ENCODE results near the gene SQSTM1.

DNA sequence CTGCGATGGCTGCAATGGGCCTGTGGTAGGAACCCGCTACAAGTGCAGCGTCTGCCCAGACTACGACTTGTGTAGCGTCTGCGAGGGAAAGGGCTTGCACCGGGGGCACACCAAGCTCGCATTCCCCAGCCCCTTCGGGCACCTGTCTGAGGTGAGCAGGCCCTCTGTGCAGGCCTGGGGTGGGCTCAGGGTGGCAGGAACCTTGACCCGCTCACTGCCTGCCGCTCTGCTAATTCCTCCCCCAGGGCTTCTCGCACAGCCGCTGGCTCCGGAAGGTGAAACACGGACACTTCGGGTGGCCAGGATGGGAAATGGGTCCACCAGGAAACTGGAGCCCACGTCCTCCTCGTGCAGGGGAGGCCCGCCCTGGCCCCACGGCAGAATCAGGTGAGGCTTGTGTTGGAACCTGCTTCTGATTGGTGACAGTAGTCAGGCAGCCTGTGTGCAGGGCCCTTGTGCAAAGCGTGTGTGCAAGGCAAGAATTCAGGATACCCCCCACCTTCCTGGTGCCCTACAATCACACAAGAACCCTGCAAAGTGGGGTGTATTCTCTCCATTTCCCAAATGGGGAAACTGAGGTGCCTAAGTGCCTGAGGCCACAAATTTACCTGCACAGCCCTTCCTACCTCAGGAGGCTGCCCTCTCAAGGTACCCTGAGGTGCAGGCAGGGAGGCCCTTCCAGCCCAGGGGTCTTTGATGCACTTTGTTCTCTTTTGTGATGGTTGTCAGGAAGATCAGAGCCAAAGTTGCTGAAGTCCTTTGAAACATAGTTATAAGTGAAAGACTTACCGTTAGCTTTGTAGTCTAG, 3.4 kb downstream of the SQSTM1 start:
- TF ChIP-seq, protein P1, sequence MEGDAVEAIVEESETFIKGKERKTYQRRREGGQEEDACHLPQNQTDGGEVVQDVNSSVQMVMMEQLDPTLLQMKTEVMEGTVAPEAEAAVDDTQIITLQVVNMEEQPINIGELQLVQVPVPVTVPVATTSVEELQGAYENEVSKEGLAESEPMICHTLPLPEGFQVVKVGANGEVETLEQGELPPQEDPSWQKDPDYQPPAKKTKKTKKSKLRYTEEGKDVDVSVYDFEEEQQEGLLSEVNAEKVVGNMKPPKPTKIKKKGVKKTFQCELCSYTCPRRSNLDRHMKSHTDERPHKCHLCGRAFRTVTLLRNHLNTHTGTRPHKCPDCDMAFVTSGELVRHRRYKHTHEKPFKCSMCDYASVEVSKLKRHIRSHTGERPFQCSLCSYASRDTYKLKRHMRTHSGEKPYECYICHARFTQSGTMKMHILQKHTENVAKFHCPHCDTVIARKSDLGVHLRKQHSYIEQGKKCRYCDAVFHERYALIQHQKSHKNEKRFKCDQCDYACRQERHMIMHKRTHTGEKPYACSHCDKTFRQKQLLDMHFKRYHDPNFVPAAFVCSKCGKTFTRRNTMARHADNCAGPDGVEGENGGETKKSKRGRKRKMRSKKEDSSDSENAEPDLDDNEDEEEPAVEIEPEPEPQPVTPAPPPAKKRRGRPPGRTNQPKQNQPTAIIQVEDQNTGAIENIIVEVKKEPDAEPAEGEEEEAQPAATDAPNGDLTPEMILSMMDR (IDR thresholded peaks at IDR 0.05): no peak
- no peak for TF ChIP-seq POLR2A (IDR thresholded peaks at IDR 0.05)
